Lower lobe of right lung (tissue), 2 donors: ENCODE data around the gene FIBCD1. TPM values are rescaled to one million over a fixed set of nuclear protein-coding genes. Genes with fewer than 3 reads are reported as not detected.

ENCODE experiments used
- ATAC-seq, 2 donors: fragments of 200-7000 bp; cut with Tn5 transposase; one replicate each; pipeline ENCODE4 v1.9.1; 2020 to 2022; ENCODE audit warnings: mild to moderate bottlenecking in 2 of 2, moderate library complexity in 2 of 2
- DNase-seq: peaks from one replicate; pipeline ENCODE4 v3.0.0-alpha.2; 2020
- H3K27ac ChIP-seq: fragments of 200-600 bp; one replicate; pipeline ENCODE4 v1.8.0; 2022
- H3K27me3 ChIP-seq: fragments of 200-600 bp; one replicate; pipeline ENCODE4 v1.8.0; 2022; ENCODE audit warnings: low read depth
- H3K36me3 ChIP-seq: fragments of 200-600 bp; one replicate; pipeline ENCODE4 v1.8.0; 2022; ENCODE audit warnings: mild to moderate bottlenecking
- H3K4me1 ChIP-seq: fragments of 200-600 bp; one replicate; pipeline ENCODE4 v1.8.0; 2022
- H3K4me3 ChIP-seq: fragments of 200-600 bp; one replicate; pipeline ENCODE4 v1.8.0; 2022; ENCODE audit warnings: mild to moderate bottlenecking
- H3K9me3 ChIP-seq: fragments of 200-600 bp; one replicate; pipeline ENCODE4 v1.8.0; 2022
- CTCF ChIP-seq: fragments of 200-600 bp; IDR thresholded peaks from one replicate; pipeline ENCODE4 v1.8.0; 2022; ENCODE audit warnings: antibody characterized with exemption, mild to moderate bottlenecking
- intact Hi-C: fragments of 100-400 bp; cut with DNase I; formaldehyde crosslinking; loops from one replicate; pipeline ENCODE4 v1.11.0; 2022
- total RNA-seq: library from RNA; stranded (reverse); fragmentation: NEBNext Ultra II Directional; extraction: Animal tissue kit (Norgen Biotek cat#: 25700); gene quantifications from one replicate; pipeline ENCODE4 v1.2.1, GENCODE V29; 2021
- donor health status: DM: no; HTN: yes; CAD: no; lungs with severe emphysema.

FIBCD1 gene
- total RNA-seq, 1 donor from 2014 or later = 1.3 TPM

- Histone ChIP-seq H3K4me3 (no peak overlapping the region), H3K4me1 (peaks cover 6% of the 10 kb centered on the region), H3K27ac (no peak overlapping the region), H3K36me3 (no peaks in the 10 kb centered on the region), H3K9me3 (no peaks in the 10 kb centered on the region), H3K27me3 (peaks cover 49% of the 10 kb centered on the region)
- TF ChIP-seq CTCF = no peak
- ATAC-seq (no peak), DNase-seq (no peak)
- intact Hi-C loops = no loop called here
Observed at GRCh38 chr9:130944510-130945058, 5.5 kb upstream of the FIBCD1 start.

GRCh38 chr9:130943777-130944176 lies 4.7 kb upstream of the FIBCD1 start:
- H3K4me3 ChIP-seq = no peak overlapping the region
- intact Hi-C loops = no loop called here
- no peaks in the 10 kb centered on the region for H3K9me3 ChIP-seq
- peaks cover 14% of the 10 kb centered on the region for H3K4me1 ChIP-seq
- H3K27me3 ChIP-seq = peaks cover 53% of the 10 kb centered on the region
- H3K27ac ChIP-seq = no peak overlapping the region
- DNase-seq (no peak), ATAC-seq (no peak)
- no peak for TF ChIP-seq CTCF
- no peaks in the 10 kb centered on the region for H3K36me3 ChIP-seq

- Histone ChIP-seq H3K36me3 (no peaks in the 10 kb centered on the region), H3K4me3 (no peak overlapping the region), H3K9me3 (no peaks in the 10 kb centered on the region), H3K27me3 (peaks cover 55% of the 10 kb centered on the region), H3K27ac (no peak overlapping the region), H3K4me1 (peaks cover 17% of the 10 kb centered on the region)
- ATAC-seq (no peak), DNase-seq (no peak)
- no peak for TF ChIP-seq CTCF
- intact Hi-C loops = no loop called here
Observed at GRCh38 chr9:130943221-130943620, 4.2 kb upstream of the FIBCD1 start.

GRCh38 chr9:130942679-130943078 lies 3.6 kb upstream of the FIBCD1 start:
- ATAC-seq (no peak), DNase-seq (no peak)
- intact Hi-C loops = no loop called here
- Histone ChIP-seq H3K27me3 (peaks cover 55% of the 10 kb centered on the region), H3K4me3 (no peak overlapping the region), H3K9me3 (no peaks in the 10 kb centered on the region), H3K27ac (no peak overlapping the region), H3K36me3 (no peaks in the 10 kb centered on the region), H3K4me1 (peaks cover 22% of the 10 kb centered on the region)
- no peak for TF ChIP-seq CTCF

- H3K36me3 ChIP-seq = no peaks in the 10 kb centered on the region
- ATAC-seq = no peak
- H3K4me3 ChIP-seq = no peak overlapping the region
- intact Hi-C loops = no loop called here
- no peak for TF ChIP-seq CTCF
- H3K9me3 ChIP-seq = no peaks in the 10 kb centered on the region
- no peak for DNase-seq
- peaks cover 22% of the 10 kb centered on the region for H3K4me1 ChIP-seq
- no peak overlapping the region for H3K27ac ChIP-seq
- H3K27me3 ChIP-seq = peaks cover 61% of the 10 kb centered on the region
Observed at GRCh38 chr9:130942084-130942483, 3.0 kb upstream of the FIBCD1 start.
